AG08396 (cell line): ENCODE data around the gene PDE6G.

Experiments
- DNase-seq: peaks from one replicate; pipeline ENCODE4 v3.0.0; 2012; ENCODE audit warnings: low spot score, mixed read lengths

PDE6G gene

GRCh38 chr17:81656118-81656743, at the start of gene PDE6G:
Gene PDE6G, minus strand, starts transcription at chr17:81656542. Its CDS starts 3,237 bp downstream, at chr17:81653305.
- DNase-seq = no peak

GRCh38 chr17:81705518-81706231, 49.3 kb upstream of the PDE6G start:
- no peak for DNase-seq

GRCh38 chr17:81703747-81704654, 47.7 kb upstream of the PDE6G start:
- DNase-seq = no peak

DNA sequence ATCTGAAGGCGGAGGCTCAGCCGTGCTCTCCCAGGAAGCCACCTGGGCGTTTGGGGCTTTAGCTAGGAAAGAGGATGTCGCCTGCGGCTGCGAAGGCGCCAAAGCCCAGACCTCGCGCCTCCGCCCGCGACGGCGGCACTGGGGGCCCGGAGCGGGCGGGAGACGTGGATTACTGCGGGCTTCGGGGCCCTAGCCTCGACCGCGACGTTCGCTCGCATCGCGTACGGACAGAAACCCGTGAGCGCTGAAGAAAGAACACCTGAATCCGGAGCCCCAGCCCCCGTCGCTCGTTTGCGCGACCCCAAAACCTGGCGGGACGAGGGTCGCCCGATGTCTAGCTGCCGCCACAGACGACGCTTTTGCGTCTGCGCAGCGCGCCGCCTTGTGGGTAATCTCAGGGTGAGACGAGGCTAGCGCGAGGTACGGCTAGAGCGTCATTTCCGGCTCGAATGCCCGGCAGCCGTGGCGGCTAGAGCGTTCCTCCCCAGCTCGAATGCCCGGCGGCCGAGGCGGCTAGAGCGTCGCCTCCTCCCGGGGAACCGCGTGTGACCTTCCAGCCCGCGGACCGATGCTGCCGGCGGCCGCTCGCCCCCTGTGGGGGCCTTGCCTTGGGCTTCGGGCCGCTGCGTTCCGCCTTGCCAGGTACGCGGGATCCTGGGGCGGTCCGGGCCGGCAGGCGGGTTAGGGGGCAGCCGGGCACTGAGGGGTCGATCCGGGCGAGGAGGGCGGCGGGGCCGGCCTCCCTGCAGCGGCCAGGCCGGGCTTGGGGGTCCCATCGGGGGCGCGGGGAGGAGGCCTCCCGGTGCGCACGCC, 46.8 kb upstream of the PDE6G start, which contains the start of gene MRPL12:
TSS of gene MRPL12 (plus strand) at position 434 of the 813 bp plus-strand sequence. CDS start at position 569, 135 bp downstream.
- peak; percentile 98 for DNase-seq

GRCh38 chr17:81701288-81702071, 45.1 kb upstream of the PDE6G start:
- DNase-seq = no peak

GRCh38 chr17:81700353-81701287, 44.3 kb upstream of the PDE6G start:
- DNase-seq = no peak

GRCh38 chr17:81697261-81698044, 41.1 kb upstream of the PDE6G start:
- no peak for DNase-seq

GRCh38 chr17:81696218-81696941, 40.0 kb upstream of the PDE6G start:
- DNase-seq = no peak

DNA sequence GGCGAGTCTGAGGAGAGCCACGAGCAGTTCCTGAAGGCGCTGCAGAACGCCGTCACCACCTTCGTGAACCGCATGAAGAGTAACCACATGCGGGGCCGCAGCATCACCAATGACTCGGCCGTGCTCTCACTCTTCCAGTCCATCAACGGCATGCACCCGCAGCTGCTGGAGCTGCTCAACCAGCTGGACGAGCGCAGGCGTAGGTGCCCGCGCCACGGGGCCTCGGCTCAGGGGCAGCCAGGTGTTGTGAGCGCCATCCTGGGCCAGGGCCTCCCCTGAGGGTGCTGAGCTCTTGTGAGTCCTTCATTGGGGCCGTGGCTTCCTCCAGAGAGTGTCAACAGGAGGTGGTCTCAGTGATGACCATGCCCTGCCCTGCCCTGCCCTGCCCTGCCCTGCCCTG, 39.5 kb upstream of the PDE6G start:
- DNase-seq = no peak

- DNase-seq = no peak
Measured at GRCh38 chr17:81695211-81695610, 38.9 kb upstream of the PDE6G start.

DNA sequence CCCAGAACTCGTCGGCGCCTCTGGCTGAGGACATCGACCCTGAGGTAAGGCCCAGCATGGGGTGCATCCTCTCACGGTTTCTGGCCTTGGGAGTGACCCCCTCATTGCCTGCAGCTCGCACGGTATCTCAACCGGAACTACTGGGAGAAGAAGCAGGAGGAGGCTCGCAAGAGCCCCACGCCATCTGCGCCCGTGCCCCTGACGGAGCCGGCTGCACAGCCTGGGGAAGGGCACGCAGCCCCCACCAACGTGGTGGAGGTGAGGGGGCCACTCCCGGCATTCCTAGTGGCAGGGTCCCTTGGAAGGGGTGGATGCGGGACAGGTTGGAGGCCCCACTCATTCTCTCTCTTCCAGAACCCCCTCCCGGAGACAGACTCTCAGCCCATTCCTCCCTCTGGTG, 38.5 kb upstream of the PDE6G start:
- DNase-seq = no peak

GRCh38 chr17:81693509-81694210, 37.3 kb upstream of the PDE6G start:
- DNase-seq = no peak

- no peak for DNase-seq
Measured at GRCh38 chr17:81691608-81692007, 35.3 kb upstream of the PDE6G start.

DNA sequence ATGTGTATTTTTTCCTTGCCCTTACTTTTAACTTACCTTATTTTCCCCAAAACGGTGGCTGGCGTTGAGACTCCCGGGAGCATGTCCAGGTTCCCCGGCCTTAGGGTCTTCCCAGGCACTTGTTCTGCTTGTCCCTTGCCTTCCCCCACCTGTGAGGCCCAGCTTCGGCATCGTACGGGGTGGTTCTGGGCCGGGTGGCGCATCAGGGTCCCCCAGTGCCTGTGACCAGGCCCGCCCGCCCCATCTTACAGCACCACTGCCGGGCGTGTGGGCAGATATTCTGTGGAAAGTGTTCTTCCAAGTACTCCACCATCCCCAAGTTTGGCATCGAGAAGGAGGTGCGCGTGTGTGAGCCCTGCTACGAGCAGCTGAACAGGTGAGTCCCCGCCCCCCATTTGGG, 34.9 kb upstream of the PDE6G start:
- no peak for DNase-seq

DNA sequence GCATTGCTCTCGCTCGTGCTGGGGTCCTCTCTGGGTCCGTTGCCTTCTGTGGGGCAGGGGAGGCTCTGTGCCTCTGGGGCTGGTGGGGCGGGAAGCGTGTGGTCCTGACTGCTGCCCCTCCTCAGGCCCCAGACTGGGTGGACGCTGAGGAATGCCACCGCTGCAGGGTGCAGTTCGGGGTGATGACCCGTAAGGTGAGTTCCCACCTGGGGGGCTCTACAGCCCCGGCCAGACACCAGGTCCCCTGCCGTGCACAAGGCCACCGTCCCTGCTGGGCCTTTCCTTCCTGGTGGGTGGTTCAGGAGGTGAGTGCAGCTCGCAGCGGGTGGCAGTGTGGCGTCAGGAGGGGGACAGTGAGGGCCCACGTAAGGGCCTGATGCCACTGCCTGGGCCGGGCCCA, 34.2 kb upstream of the PDE6G start:
- no peak for DNase-seq

- DNase-seq = no peak
Measured at GRCh38 chr17:81690066-81690465, 33.7 kb upstream of the PDE6G start.

DNA sequence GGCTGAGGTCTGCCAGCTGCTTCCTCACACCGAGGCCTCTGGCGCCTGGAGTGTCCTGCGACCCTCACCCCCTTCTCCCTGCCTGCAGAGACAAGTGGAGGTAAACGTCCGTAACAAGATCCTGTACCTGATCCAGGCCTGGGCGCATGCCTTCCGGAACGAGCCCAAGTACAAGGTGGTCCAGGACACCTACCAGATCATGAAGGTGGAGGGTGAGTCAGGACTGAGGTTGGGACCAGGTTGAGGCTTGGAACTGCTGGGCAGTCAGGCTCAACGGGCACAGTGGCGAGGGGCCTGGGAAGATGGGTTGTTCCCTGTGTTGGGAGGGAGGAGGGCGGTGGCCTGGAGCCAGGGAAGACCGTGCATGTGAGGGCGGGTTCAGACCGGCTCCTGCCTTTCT, 32.3 kb upstream of the PDE6G start:
- DNase-seq = no peak
